Loucy (cell line): Measurements from ENCODE around the gene LRRC45.
A peak's percentile ranks its signal among the peaks of the same experiment; 100 is the strongest.

Experiments used
- H2AFZ ChIP-seq: fragments of 200-600 bp; sonication (generic); 2 replicates; pipeline ENCODE4 v1.6.0; 2016; ENCODE audit warnings: antibody characterized with exemption, mild to moderate bottlenecking, low read length, moderate library complexity
- H3F3A ChIP-seq: fragments of 200-600 bp; 2 replicates; pipeline ENCODE4 v1.6.0; 2016; ENCODE audit warnings: antibody characterized with exemption, low read depth, mild to moderate bottlenecking
- H3K27me3 ChIP-seq: fragments of 200-600 bp; sonication (generic); 2 replicates; pipeline ENCODE4 v1.6.1; 2014; ENCODE audit warnings: low read length, mild to moderate bottlenecking; ENCODE audit not compliant: insufficient read depth, poor library complexity, severe bottlenecking
- H3K36me3 ChIP-seq: fragments of 200-600 bp; sonication (generic); 2 replicates; pipeline ENCODE4 v1.6.1; 2016; ENCODE audit warnings: low read length; ENCODE audit not compliant: insufficient read depth
- H3K4me1 ChIP-seq: fragments of 200-600 bp; sonication (generic); 2 replicates; pipeline ENCODE4 v1.5.1; 2014; ENCODE audit warnings: low read length, mild to moderate bottlenecking; ENCODE audit not compliant: insufficient read depth, poor library complexity, severe bottlenecking
- H3K4me2 ChIP-seq: fragments of 200-600 bp; sonication (generic); 2 replicates; pipeline ENCODE4 v1.6.0; 2014; ENCODE audit warnings: antibody characterized with exemption, low read length, low read depth, mild to moderate bottlenecking; ENCODE audit not compliant: poor library complexity, severe bottlenecking
- H3K4me3 ChIP-seq: fragments of 200-600 bp; sonication (generic); 2 replicates; pipeline ENCODE4 v1.5.1; 2014; ENCODE audit warnings: low read length, mild to moderate bottlenecking, mixed read lengths; ENCODE audit not compliant: poor library complexity, severe bottlenecking
- H3K79me2 ChIP-seq: fragments of 200-600 bp; sonication (generic); 2 replicates; pipeline ENCODE4 v1.6.1; 2014; ENCODE audit warnings: low read length; ENCODE audit not compliant: insufficient read depth
- H3K9ac ChIP-seq: fragments of 200-600 bp; sonication (generic); 2 replicates; pipeline ENCODE4 v1.6.0; 2014; ENCODE audit warnings: mild to moderate bottlenecking, low read depth, low read length, moderate library complexity; ENCODE audit not compliant: poor library complexity, severe bottlenecking
- H3K9me2 ChIP-seq: fragments of 200-600 bp; sonication (generic); replicated peaks from 2 replicates; pipeline ENCODE4 v1.6.1; 2016; ENCODE audit warnings: low read depth, low read length, mixed read lengths
- H3K9me3 ChIP-seq: fragments of 200-600 bp; sonication (generic); 2 replicates; pipeline ENCODE4 v1.6.1; 2014; ENCODE audit warnings: mild to moderate bottlenecking, antibody characterized with exemption, low read length, low read depth; ENCODE audit not compliant: insufficient read depth
- H4K20me1 ChIP-seq: fragments of 200-600 bp; sonication (generic); 2 replicates; pipeline ENCODE4 v1.6.0; 2014; ENCODE audit warnings: antibody characterized with exemption, low read length, mild to moderate bottlenecking; ENCODE audit not compliant: insufficient read depth, poor library complexity, severe bottlenecking
- CTCF ChIP-seq: fragments of 200-600 bp; sonication (generic); conservative IDR thresholded peaks from 2 replicates; pipeline ENCODE4 v1.5.1; 2014; ENCODE audit warnings: mild to moderate bottlenecking, antibody characterized with exemption, low read length
- EZH2phosphoT487 ChIP-seq: fragments of 200-600 bp; IDR thresholded peaks from 2 replicates; pipeline ENCODE4 v1.6.1; 2018; ENCODE audit warnings: antibody characterized with exemption, mild to moderate bottlenecking, moderate library complexity, borderline replicate concordance

LRRC45 gene

GRCh38 chr17:82064433-82065192 is 41.5 kb downstream of the LRRC45 start:
- H3K4me1 ChIP-seq: peaks cover 14% of the 10 kb centered on the region
- H4K20me1 ChIP-seq: peaks cover 4% of the 10 kb centered on the region
- H3F3A ChIP-seq: no peaks in the 10 kb centered on the region
- H3K79me2 ChIP-seq: peaks cover 21% of the 10 kb centered on the region
- no peak overlapping the region for H2AFZ ChIP-seq
- H3K36me3 ChIP-seq: peaks cover 4% of the 10 kb centered on the region; the same call in 1 of the 2 replicates
- H3K4me2 ChIP-seq: peak overlapping the region; percentile 95
- no peak for TF ChIP-seq CTCF
- no peak for TF ChIP-seq EZH2phosphoT487
- no peaks in the 10 kb centered on the region for H3K9me3 ChIP-seq
- peak overlapping the region; percentile 93 for H3K9ac ChIP-seq
- H3K27me3 ChIP-seq: no peaks in the 10 kb centered on the region
- H3K4me3 ChIP-seq: peak overlapping the region; percentile 98
- H3K9me2 ChIP-seq: no peaks in the 10 kb centered on the region

GRCh38 chr17:82065193-82065637 is 42.1 kb downstream of the LRRC45 start:
- TF ChIP-seq CTCF (no peak), EZH2phosphoT487 (no peak)
- Histone ChIP-seq H3K27me3 (no peaks in the 10 kb centered on the region), H3F3A (no peaks in the 10 kb centered on the region), H3K9me3 (no peaks in the 10 kb centered on the region), H3K36me3 (no peaks in the 10 kb centered on the region; the same call in 1 of the 2 replicates), H3K9me2 (no peaks in the 10 kb centered on the region), H2AFZ (no peak overlapping the region), H3K4me1 (peaks cover 14% of the 10 kb centered on the region), H3K4me2 (peak overlapping the region; percentile 95), H3K4me3 (peak overlapping the region; percentile 98), H4K20me1 (peaks cover 4% of the 10 kb centered on the region), H3K9ac (peak overlapping the region; percentile 93), H3K79me2 (peaks cover 21% of the 10 kb centered on the region)

GRCh38 chr17:82065638-82066303 is 42.7 kb downstream of the LRRC45 start, which contains the start of gene DUS1L:
DUS1L (minus strand) TSS chr17:82065804; CDS start chr17:82065059, 745 bp downstream.
- peaks cover 21% of the 10 kb centered on the region for H3K79me2 ChIP-seq
- peaks cover 4% of the 10 kb centered on the region for H4K20me1 ChIP-seq
- no peaks in the 10 kb centered on the region for H3K9me3 ChIP-seq
- TF ChIP-seq CTCF: no peak
- TF ChIP-seq EZH2phosphoT487: no peak
- no peaks in the 10 kb centered on the region; the same call in 1 of the 2 replicates for H3K36me3 ChIP-seq
- peak within 1 kb of the TSS; percentile 98 for H3K4me3 ChIP-seq
- no peaks in the 10 kb centered on the region for H3K9me2 ChIP-seq
- no peaks in the 10 kb centered on the region for H3K27me3 ChIP-seq
- H2AFZ ChIP-seq: peak within 1 kb of the TSS; percentile 99
- no peaks in the 10 kb centered on the region for H3F3A ChIP-seq
- H3K4me2 ChIP-seq: peak within 1 kb of the TSS; percentile 95
- H3K4me1 ChIP-seq: peaks cover 14% of the 10 kb centered on the region
- peak within 1 kb of the TSS; percentile 93 for H3K9ac ChIP-seq
